TTC549 (cell line): ENCODE measurements around the gene CNTNAP2.
"Not testable (repeated sequence)": the region's sequence is repeated elsewhere in the genome, so short reads cannot be mapped to it uniquely, and the experiment has no call there.

Experiments
- FAIRE-seq: peaks from 2 replicates; lab custom pipeline; 2012; peaks lifted over from hg19 to GRCh38; lab: Jason Lieb, UNC

Gene CNTNAP2

GRCh38 chr7:146150153-146150552 is 33.6 kb downstream of the CNTNAP2 start:
- FAIRE-seq = no peak

- FAIRE-seq = no peak
Observed at GRCh38 chr7:146172112-146172511, 55.5 kb downstream of the CNTNAP2 start.

GRCh38 chr7:146175716-146176115 is 59.1 kb downstream of the CNTNAP2 start:
- FAIRE-seq = no peak

GRCh38 chr7:146176860-146177259 is 60.3 kb downstream of the CNTNAP2 start:
- no peak for FAIRE-seq

GRCh38 chr7:146177301-146177700 is 60.7 kb downstream of the CNTNAP2 start:
- FAIRE-seq = no peak

- no peak for FAIRE-seq
Observed at GRCh38 chr7:146185844-146186243, 69.2 kb downstream of the CNTNAP2 start.

- not testable (repeated sequence) for FAIRE-seq
Observed at GRCh38 chr7:146191428-146191827, 74.8 kb downstream of the CNTNAP2 start.

- no peak for FAIRE-seq
Observed at GRCh38 chr7:146201945-146202344, 85.3 kb downstream of the CNTNAP2 start.

GRCh38 chr7:146206270-146206669 is 89.7 kb downstream of the CNTNAP2 start:
- no peak for FAIRE-seq

GRCh38 chr7:146208492-146208891 is 91.9 kb downstream of the CNTNAP2 start:
- FAIRE-seq = no peak

GRCh38 chr7:146214842-146215241 is 98.2 kb downstream of the CNTNAP2 start:
- FAIRE-seq = no peak

- FAIRE-seq = no peak
Observed at GRCh38 chr7:146216396-146217041, 99.9 kb downstream of the CNTNAP2 start.

GRCh38 chr7:146223851-146224250 is 107.2 kb downstream of the CNTNAP2 start:
- no peak for FAIRE-seq

- FAIRE-seq = no peak
Observed at GRCh38 chr7:146232604-146233003, 116.0 kb downstream of the CNTNAP2 start.

- no peak for FAIRE-seq
Observed at GRCh38 chr7:146235195-146235594, 118.6 kb downstream of the CNTNAP2 start.

- FAIRE-seq = no peak
Observed at GRCh38 chr7:146242661-146243060, 126.1 kb downstream of the CNTNAP2 start.

GRCh38 chr7:146247991-146248390 is 131.4 kb downstream of the CNTNAP2 start:
- not testable (repeated sequence) for FAIRE-seq

GRCh38 chr7:146248744-146249143 is 132.1 kb downstream of the CNTNAP2 start:
- not testable (repeated sequence) for FAIRE-seq

- no peak for FAIRE-seq
Observed at GRCh38 chr7:146249272-146249671, 132.7 kb downstream of the CNTNAP2 start.

GRCh38 chr7:146255609-146256008 is 139.0 kb downstream of the CNTNAP2 start:
- no peak for FAIRE-seq

GRCh38 chr7:146262527-146262926 is 145.9 kb downstream of the CNTNAP2 start:
- no peak for FAIRE-seq

- no peak for FAIRE-seq
Observed at GRCh38 chr7:146276888-146277287, 160.3 kb downstream of the CNTNAP2 start.

GRCh38 chr7:146285418-146285817 is 168.8 kb downstream of the CNTNAP2 start:
- FAIRE-seq = no peak

- FAIRE-seq = no peak
Observed at GRCh38 chr7:146290746-146291145, 174.1 kb downstream of the CNTNAP2 start.

- FAIRE-seq = no peak
Observed at GRCh38 chr7:146291900-146292299, 175.3 kb downstream of the CNTNAP2 start.
